Esophagus squamous epithelium (tissue), 5 donors: ENCODE data around the gene NOL4L. TPM values are rescaled to one million over a fixed set of nuclear protein-coding genes. Genes with fewer than 3 reads are reported as not detected.

Source experiments
- DNase-seq: peaks from one replicate; lab custom pipeline; 2025; lab: John Stamatoyannopoulos, UW
- H3K27ac ChIP-seq, 4 donors: fragments of 200-600 bp; sonication (generic); one replicate each; pipeline ENCODE4 v1.5.1; 2016 to 2019; ENCODE audit warnings: mild to moderate bottlenecking in 1 of 4
- H3K27me3 ChIP-seq, 4 donors: fragments of 200-600 bp; sonication (generic); 1 replicate in 3 of 4; 2 replicates in 1 of 4; pipeline versions ENCODE4 v1.5.1 to v1.6.0; 2017 to 2021; ENCODE audit warnings: antibody characterized with exemption in 1 of 4
- H3K36me3 ChIP-seq, 3 donors: fragments of 200-600 bp; sonication (generic); one replicate each; pipeline ENCODE4 v1.5.1; 2016 to 2019
- H3K4me1 ChIP-seq, 3 donors: fragments of 200-600 bp; sonication (generic); one replicate each; pipeline ENCODE4 v1.5.1; 2017 to 2019
- H3K4me3 ChIP-seq, 4 donors: fragments of 200-600 bp; sonication (generic); 1 replicate in 3 of 4; 2 replicates in 1 of 4; pipeline ENCODE4 v1.5.1; 2016 to 2019; ENCODE audit warnings: mild to moderate bottlenecking in 2 of 4, moderate library complexity in 1 of 4
- H3K9me3 ChIP-seq, 3 donors: fragments of 200-600 bp; sonication (generic); one replicate each; pipeline ENCODE4 v1.5.1; 2016 to 2019
- CTCF ChIP-seq, 6 experiments: fragments of 450-650 bp in 4 of 6; fragments of 200-600 bp in 2 of 6; sonication (generic) in 2 of 6; IDR thresholded peaks; one replicate each; pipeline ENCODE4 v1.5.1; 2016 to 2019; ENCODE audit warnings: antibody characterized with exemption in 6 of 6, mild to moderate bottlenecking in 4 of 6, moderate library complexity in 4 of 6
- POLR2A ChIP-seq, 4 donors: fragments of 450-650 bp; IDR thresholded peaks; one replicate each; pipeline ENCODE4 v1.6.1; 2017; ENCODE audit warnings: antibody characterized with exemption in 4 of 4, mild to moderate bottlenecking in 4 of 4, moderate library complexity in 3 of 4
- WGBS, 2 donors: methylation state at CpG; one replicate each; pipeline ENCODE4 v1.1.5; 2018; 5-methylcytosine and 5-hydroxymethylcytosine counted together
- intact Hi-C: fragments of 100-400 bp; cut with DNase I; formaldehyde crosslinking; loops from one replicate; pipeline ENCODE4 v1.15.0; 2022
- total RNA-seq, 4 donors: library from RNA; depleted of rRNA; stranded (reverse); fragments of >200 nt; gene quantifications; one replicate each; pipeline ENCODE4 v1.1.0, GENCODE V29; 2016
- donor health status: DM: yes; HTN: yes; CAD: no.

Gene NOL4L
- total RNA-seq, 4 donors from 2014 or later, result 1.5 to 5.1 (median 3.0) TPM

DNA sequence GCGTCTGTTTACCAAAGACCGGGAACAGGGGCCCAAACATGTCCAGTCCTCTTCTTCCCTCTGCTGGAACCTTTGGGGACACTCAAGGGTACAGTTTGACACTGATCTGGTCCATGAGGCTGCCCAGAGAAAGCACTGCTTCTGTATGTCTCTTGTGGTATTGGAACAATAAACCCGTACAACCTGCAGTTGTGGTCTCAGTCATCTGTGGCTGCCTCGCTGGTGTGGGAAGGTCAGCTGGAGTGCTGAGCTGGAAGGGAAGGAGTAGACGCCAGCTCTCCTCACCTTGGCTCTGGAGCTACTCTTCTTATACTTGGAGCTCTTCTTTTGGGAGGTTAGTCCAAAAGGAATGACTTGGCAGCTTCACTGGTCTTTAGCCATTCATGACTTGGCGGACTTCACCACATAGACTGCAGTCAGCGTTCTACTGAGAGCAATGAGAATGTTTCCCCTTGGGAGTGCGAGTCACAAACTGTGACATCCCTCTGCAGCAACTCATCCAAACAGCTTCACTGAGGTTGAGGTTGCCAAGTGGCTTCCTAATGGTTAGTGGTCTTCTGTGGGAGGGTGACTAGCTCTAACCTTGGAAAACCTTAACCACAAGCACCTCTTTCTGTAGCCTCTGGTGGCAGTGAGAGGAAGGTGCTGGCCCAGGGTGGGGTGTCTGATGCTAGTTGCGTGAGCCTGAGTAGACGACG is 145.9 kb downstream of the NOL4L start:
- intact Hi-C loops, result no loop called here
- Histone ChIP-seq H3K4me1 (no peaks in the 10 kb centered on the region), H3K27me3 (no peaks in the 10 kb centered on the region), H3K27ac (no peak overlapping the region), H3K9me3 (no peaks in the 10 kb centered on the region), H3K4me3 (no peak overlapping the region), H3K36me3 (peaks cover 29 to 81% (median 33%) of the 10 kb centered on the region in 3 donors)
- DNase-seq, result no peak
- 88 to 89% methylated on average over 6 to 10 of the region's 11 CpGs for WGBS, 2 donors
- TF ChIP-seq CTCF (IDR thresholded peaks at IDR 0.05), result no peak
- no peak for TF ChIP-seq POLR2A (IDR thresholded peaks at IDR 0.05)

DNA sequence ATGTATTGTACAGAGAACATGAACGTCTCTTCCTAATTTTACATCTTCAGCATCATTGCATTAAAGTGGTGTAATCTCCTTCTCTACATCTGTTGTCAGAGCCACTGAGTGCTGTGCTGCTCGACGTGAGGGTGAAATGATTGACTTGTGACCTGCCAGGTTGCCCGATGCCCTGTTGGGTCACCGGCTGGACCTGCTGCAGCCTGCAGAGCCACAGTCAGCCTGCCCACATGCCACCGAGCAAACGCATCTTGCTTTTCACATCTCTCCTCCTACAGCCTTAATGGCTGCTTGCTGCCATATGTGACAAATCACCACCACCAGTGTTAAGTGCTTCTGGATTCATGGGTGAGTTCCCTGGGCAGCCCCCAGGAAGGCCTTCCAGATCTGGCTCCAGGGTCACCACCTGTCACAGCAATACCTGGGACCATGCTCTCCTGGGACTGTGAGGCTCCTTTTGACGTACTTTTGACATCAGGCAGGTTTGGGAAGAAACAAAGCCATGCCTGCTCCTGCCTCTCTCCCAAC is 146.7 kb downstream of the NOL4L start:
- H3K36me3 ChIP-seq, result peaks cover 33 to 86% (median 42%) of the 10 kb centered on the region in 3 donors
- no peaks in the 10 kb centered on the region for H3K9me3 ChIP-seq
- H3K4me1 ChIP-seq, result no peaks in the 10 kb centered on the region
- WGBS, 2 donors, result 85 to 92% methylated on average over 6 to 8 of the region's 8 CpGs
- DNase-seq, result no peak
- no peak overlapping the region for H3K4me3 ChIP-seq
- intact Hi-C loops, result no loop called here
- TF ChIP-seq POLR2A (IDR thresholded peaks at IDR 0.05), result no peak
- TF ChIP-seq CTCF (IDR thresholded peaks at IDR 0.05), result no peak
- no peaks in the 10 kb centered on the region for H3K27me3 ChIP-seq
- no peak overlapping the region for H3K27ac ChIP-seq

- no peak overlapping the region for H3K4me3 ChIP-seq
- TF ChIP-seq POLR2A (IDR thresholded peaks at IDR 0.05), result no peak
- no peak for TF ChIP-seq CTCF (IDR thresholded peaks at IDR 0.05)
- 80 to 84% methylated on average over 3 to 4 of the region's 5 CpGs for WGBS, 2 donors
- no peaks in the 10 kb centered on the region for H3K4me1 ChIP-seq
- DNase-seq, result no peak
- no peaks in the 10 kb centered on the region for H3K9me3 ChIP-seq
- H3K27ac ChIP-seq, result no peak overlapping the region
- H3K36me3 ChIP-seq, result peaks cover 35 to 88% (median 45%) of the 10 kb centered on the region in 3 donors
- H3K27me3 ChIP-seq, result no peaks in the 10 kb centered on the region
- intact Hi-C loops, result no loop called here
Observed at GRCh38 chr20:32437391-32438074, 147.6 kb downstream of the NOL4L start.

DNA sequence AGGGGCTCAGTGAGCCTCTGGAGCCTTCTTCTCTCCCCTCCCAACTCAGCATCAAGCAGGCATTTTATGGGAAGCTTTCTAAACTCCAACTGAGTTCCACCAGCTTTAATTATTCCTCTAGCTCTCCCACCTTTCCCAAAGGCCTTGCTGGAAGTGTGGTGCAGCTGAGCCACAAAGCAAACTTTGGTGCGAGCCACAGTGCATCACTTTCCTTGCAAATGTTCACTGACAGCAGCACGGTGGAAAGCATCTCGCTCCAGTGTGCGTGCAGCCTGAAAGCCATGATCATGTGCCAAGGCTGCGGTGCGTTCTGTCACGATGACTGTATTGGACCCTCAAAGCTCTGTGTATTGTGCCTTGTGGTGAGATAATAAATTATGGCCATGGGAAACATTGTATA is 148.2 kb downstream of the NOL4L start:
- no peaks in the 10 kb centered on the region for H3K9me3 ChIP-seq
- peaks cover 36 to 94% (median 51%) of the 10 kb centered on the region in 3 donors for H3K36me3 ChIP-seq
- intact Hi-C loops, result no loop called here
- H3K4me1 ChIP-seq, result no peaks in the 10 kb centered on the region
- WGBS, 2 donors, result 97% methylated on average over 7 of the region's 7 CpGs
- H3K4me3 ChIP-seq, result no peak overlapping the region
- no peak overlapping the region for H3K27ac ChIP-seq
- TF ChIP-seq CTCF (IDR thresholded peaks at IDR 0.05) (no peak), POLR2A (IDR thresholded peaks at IDR 0.05) (no peak)
- DNase-seq, result no peak
- no peaks in the 10 kb centered on the region for H3K27me3 ChIP-seq
